Type B pancreatic cell (in vitro differentiated cells): ENCODE data around the gene DEFB127. TPM values are rescaled to one million over a fixed set of nuclear protein-coding genes. Genes with fewer than 3 reads are reported as not detected.
"Not testable (repeated sequence)": the region's sequence is repeated elsewhere in the genome, so short reads cannot be mapped to it uniquely, and the experiment has no call there.

Experiments
- DNase-seq: peaks from one replicate; pipeline ENCODE4 v3.0.0; 2021; ENCODE audit warnings: mixed read lengths; ENCODE audit not compliant: unreplicated experiment; ENCODE audit errors: extremely low spot score
- H3K27ac Mint-ChIP-seq: 2 replicates; pipeline ENCODE4 v1.8.0; 2021; ENCODE audit warnings: mild to moderate bottlenecking, mixed read lengths
- H3K27me3 Mint-ChIP-seq: 2 replicates; pipeline ENCODE4 v1.8.0; 2021; ENCODE audit warnings: mixed read lengths
- H3K36me3 Mint-ChIP-seq: 2 replicates; pipeline ENCODE4 v1.8.0; 2021; ENCODE audit warnings: mixed read lengths
- H3K4me1 Mint-ChIP-seq: one replicate; pipeline ENCODE4 v1.8.0; 2021; ENCODE audit warnings: mixed read lengths; ENCODE audit not compliant: unreplicated experiment
- H3K4me3 Mint-ChIP-seq: 2 replicates; pipeline ENCODE4 v1.8.0; 2021; ENCODE audit warnings: mild to moderate bottlenecking, mixed read lengths
- H3K9me3 Mint-ChIP-seq: 2 replicates; pipeline ENCODE4 v1.8.0; 2021; ENCODE audit warnings: mixed read lengths
- total RNA-seq: library from RNA; stranded (reverse); gene quantifications from 2 replicates; pipeline ENCODE4 v1.2.1, GENCODE V29; 2021; ENCODE audit warnings: low replicate concordance
- TF ChIP-seq, protein P1 (sequence below): fragments of 200-600 bp; sonication (generic); conservative IDR thresholded peaks from 2 replicates; pipeline ENCODE4 v1.5.0; 2021; ENCODE audit warnings: antibody characterized with exemption, mild to moderate bottlenecking

Gene DEFB127
- total RNA-seq, 1 donor from 2014 or later: not detected

DNA sequence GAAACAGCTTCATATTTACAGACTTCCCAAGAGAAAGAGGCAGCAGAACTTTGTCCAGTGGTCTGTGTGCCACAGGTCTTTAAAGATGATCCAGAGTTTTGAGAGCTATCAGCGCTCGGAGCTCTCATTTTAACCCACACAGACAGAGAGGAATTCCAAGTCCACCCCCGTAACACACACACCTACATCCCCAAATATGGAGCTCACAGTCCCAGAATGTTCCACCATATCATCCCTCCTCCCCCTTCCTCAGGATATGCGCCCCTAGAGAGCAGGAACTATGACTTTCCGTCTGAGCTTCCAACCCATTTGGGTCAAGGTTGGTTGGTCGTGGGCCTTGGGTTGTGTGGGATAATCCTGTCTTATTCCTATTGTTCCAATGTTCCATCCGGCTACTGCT is 32.4 kb downstream of the DEFB127 start, which contains the start of gene DEFB128:
Gene DEFB128 (minus strand): TSS at position 101 of the 400 bp plus-strand sequence. CDS start 88 bp downstream, at position 13.
- no peak within 1 kb of the TSS for H3K4me3 Mint-ChIP-seq
- H3K4me1 Mint-ChIP-seq: no peaks in the 10 kb centered on the region
- H3K36me3 Mint-ChIP-seq: no peaks in the 10 kb centered on the region
- H3K27me3 Mint-ChIP-seq: peaks cover 50% of the 10 kb centered on the region
- H3K9me3 Mint-ChIP-seq: peaks cover 5% of the 10 kb centered on the region
- TF ChIP-seq, protein P1, sequence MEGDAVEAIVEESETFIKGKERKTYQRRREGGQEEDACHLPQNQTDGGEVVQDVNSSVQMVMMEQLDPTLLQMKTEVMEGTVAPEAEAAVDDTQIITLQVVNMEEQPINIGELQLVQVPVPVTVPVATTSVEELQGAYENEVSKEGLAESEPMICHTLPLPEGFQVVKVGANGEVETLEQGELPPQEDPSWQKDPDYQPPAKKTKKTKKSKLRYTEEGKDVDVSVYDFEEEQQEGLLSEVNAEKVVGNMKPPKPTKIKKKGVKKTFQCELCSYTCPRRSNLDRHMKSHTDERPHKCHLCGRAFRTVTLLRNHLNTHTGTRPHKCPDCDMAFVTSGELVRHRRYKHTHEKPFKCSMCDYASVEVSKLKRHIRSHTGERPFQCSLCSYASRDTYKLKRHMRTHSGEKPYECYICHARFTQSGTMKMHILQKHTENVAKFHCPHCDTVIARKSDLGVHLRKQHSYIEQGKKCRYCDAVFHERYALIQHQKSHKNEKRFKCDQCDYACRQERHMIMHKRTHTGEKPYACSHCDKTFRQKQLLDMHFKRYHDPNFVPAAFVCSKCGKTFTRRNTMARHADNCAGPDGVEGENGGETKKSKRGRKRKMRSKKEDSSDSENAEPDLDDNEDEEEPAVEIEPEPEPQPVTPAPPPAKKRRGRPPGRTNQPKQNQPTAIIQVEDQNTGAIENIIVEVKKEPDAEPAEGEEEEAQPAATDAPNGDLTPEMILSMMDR: no peak
- H3K27ac Mint-ChIP-seq: no peak within 1 kb of the TSS
- DNase-seq: no peak

DNA sequence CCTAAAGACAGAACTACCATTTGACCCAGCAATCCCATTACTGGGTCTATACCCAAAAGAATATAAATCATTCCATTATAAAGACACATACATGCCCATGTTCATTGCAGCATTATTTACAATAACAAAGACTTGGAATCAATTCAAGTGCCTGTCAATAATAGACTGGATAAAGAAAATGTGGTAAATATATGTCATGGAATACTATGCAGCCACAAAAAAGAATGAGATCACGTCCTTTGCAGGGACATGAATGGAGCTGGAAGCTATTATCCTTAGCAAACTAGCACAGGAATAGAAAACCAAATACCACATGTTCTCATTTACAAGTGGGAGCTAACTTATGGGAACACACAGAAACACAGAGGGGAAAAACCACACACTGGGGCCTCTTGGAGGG is 41.0 kb downstream of the DEFB127 start:
- H3K36me3 Mint-ChIP-seq: no peaks in the 10 kb centered on the region
- no peak for DNase-seq
- no peaks in the 10 kb centered on the region for H3K9me3 Mint-ChIP-seq
- TF ChIP-seq, protein P1: no peak
- no peak overlapping the region for H3K27ac Mint-ChIP-seq
- peaks cover 57% of the 10 kb centered on the region for H3K27me3 Mint-ChIP-seq
- H3K4me1 Mint-ChIP-seq: no peaks in the 10 kb centered on the region
- H3K4me3 Mint-ChIP-seq: no peak overlapping the region

DNA sequence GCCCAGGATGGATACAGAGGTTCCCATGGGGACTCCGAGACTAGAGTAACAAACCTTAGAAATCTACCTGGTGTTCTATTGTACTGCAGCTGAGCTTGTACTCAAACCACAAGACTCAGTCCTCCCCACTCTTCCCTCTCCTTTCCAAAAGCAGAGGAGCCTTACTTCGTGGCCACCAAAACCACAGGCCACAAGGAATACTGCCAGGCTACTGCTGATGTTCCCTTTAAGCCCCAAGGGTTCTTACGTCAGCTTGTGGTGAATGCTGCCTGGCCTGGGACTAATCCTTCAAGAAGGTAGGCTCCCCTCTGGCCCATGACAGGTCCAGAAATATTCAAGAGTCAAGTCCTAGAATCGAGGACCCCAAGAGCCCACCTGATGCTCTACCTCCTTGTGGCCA is 42.7 kb downstream of the DEFB127 start:
- no peaks in the 10 kb centered on the region for H3K36me3 Mint-ChIP-seq
- H3K27ac Mint-ChIP-seq: no peak overlapping the region
- no peaks in the 10 kb centered on the region for H3K9me3 Mint-ChIP-seq

DNA sequence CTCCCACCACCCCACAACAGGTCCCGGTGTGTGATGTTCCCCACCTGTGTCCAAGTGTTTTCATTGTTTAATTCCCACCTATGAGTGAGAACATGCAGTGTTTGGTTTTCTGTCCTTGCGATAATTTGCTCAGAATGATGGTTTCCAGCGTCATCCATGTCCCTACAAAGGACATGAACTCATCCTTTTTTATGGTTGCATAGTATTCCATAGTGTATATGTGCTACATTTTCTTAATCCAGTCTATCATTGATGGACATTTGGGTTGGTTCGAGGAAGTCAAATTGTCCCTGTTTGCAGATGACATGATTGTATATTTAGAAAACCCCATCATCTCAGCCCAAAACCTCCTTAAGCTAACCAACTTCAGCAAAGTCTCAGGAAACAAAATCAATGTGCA is 46.4 kb downstream of the DEFB127 start:
- not testable (repeated sequence) for H3K4me1 Mint-ChIP-seq, DNase-seq, H3K4me3 Mint-ChIP-seq, H3K27ac Mint-ChIP-seq, H3K36me3 Mint-ChIP-seq, H3K9me3 Mint-ChIP-seq
- peaks cover 49% of the 10 kb centered on the region for H3K27me3 Mint-ChIP-seq

More for the DNA sequence above, 42.7 kb downstream of the DEFB127 start:
- TF ChIP-seq, protein P1: no peak
- no peak for DNase-seq
- H3K4me1 Mint-ChIP-seq: no peaks in the 10 kb centered on the region
- H3K27me3 Mint-ChIP-seq: peaks cover 60% of the 10 kb centered on the region
- H3K4me3 Mint-ChIP-seq: no peak overlapping the region

Other genes starting within 250 kb of the DEFB127 start
- not detected in 2 replicates for gene DEFB125, start 69.8 kb upstream of the DEFB127 start, total RNA-seq
- not detected in 2 replicates for gene DEFB126, start 14.9 kb upstream of the DEFB127 start, total RNA-seq
- not detected in 2 replicates for gene DEFB128, start 32.3 kb downstream of the DEFB127 start, total RNA-seq
- not detected in 2 replicates for gene DEFB129, start 69.8 kb downstream of the DEFB127 start, total RNA-seq
- gene DEFB132, start 100.3 kb downstream of the DEFB127 start, total RNA-seq: not detected in 2 replicates
- 12.6 and 27.0 TPM in 2 replicates for gene C20orf96, start 133.3 kb downstream of the DEFB127 start, total RNA-seq
- 28.9 and 40.5 TPM in 2 replicates for gene ZCCHC3, start 140.1 kb downstream of the DEFB127 start, total RNA-seq
- gene SOX12, start 168.1 kb downstream of the DEFB127 start, total RNA-seq: 9.9 and 52.7 TPM in 2 replicates
- gene NRSN2, start 189.7 kb downstream of the DEFB127 start, total RNA-seq: 33.8 and 43.0 TPM in 2 replicates
- 8.3 and 17.0 TPM in 2 replicates for gene TRIB3, start 223.3 kb downstream of the DEFB127 start, total RNA-seq